ENCODE data around the gene EML5.

The EML5 gene

GRCh38 chr14:88614218-88614907, 178.4 kb downstream of the EML5 start:
- peaks cover 48% of the 10 kb centered on the region for H3K36me3 Mint-ChIP-seq (ENCODE audit: low read depth)
- no peak overlapping the region for H3K27ac Mint-ChIP-seq
- no peaks in the 10 kb centered on the region for H3K27me3 Mint-ChIP-seq (ENCODE audit: low read depth)

GRCh38 chr14:88613552-88614010, 179.2 kb downstream of the EML5 start:
- H3K36me3 Mint-ChIP-seq (ENCODE audit: low read depth): peaks cover 55% of the 10 kb centered on the region
- H3K4me1 Mint-ChIP-seq: peaks cover 5% of the 10 kb centered on the region
- no peaks in the 10 kb centered on the region for H3K9me3 Mint-ChIP-seq
- TF ChIP-seq CTCF (IDR thresholded peaks at IDR 0.05; ENCODE audit: unreplicated experiment in 3 of 3): no peak
- no peaks in the 10 kb centered on the region for H3K27me3 Mint-ChIP-seq (ENCODE audit: low read depth)
- no peak overlapping the region for H3K4me3 Mint-ChIP-seq
- H3K27ac Mint-ChIP-seq: no peak overlapping the region

More at GRCh38 chr14:88614218-88614907, 178.4 kb downstream of the EML5 start:
- no peaks in the 10 kb centered on the region for H3K9me3 Mint-ChIP-seq
- TF ChIP-seq CTCF (IDR thresholded peaks at IDR 0.05; ENCODE audit: unreplicated experiment in 3 of 3): no peak
- H3K4me3 Mint-ChIP-seq: no peak overlapping the region
- H3K4me1 Mint-ChIP-seq: peaks cover 5% of the 10 kb centered on the region

- no peaks in the 10 kb centered on the region for H3K9me3 Mint-ChIP-seq
- H3K36me3 Mint-ChIP-seq (ENCODE audit: low read depth): peaks cover 61% of the 10 kb centered on the region
- H3K4me3 Mint-ChIP-seq: no peak overlapping the region
- H3K27ac Mint-ChIP-seq: no peak overlapping the region
- H3K27me3 Mint-ChIP-seq (ENCODE audit: low read depth): no peaks in the 10 kb centered on the region
- TF ChIP-seq CTCF (IDR thresholded peaks at IDR 0.05; ENCODE audit: unreplicated experiment in 3 of 3): no peak
- peaks cover 5% of the 10 kb centered on the region for H3K4me1 Mint-ChIP-seq
These were observed 179.8 kb downstream of the EML5 start for GRCh38 chr14:88612981-88613380.

- H3K27ac Mint-ChIP-seq: no peak overlapping the region
- H3K36me3 Mint-ChIP-seq (ENCODE audit: low read depth): peaks cover 72% of the 10 kb centered on the region
- H3K4me3 Mint-ChIP-seq: no peak overlapping the region
These were observed 180.9 kb downstream of the EML5 start for GRCh38 chr14:88611878-88612277.

GRCh38 chr14:88607829-88608228, 184.9 kb downstream of the EML5 start:
- no peaks in the 10 kb centered on the region for H3K9me3 Mint-ChIP-seq
- no peak overlapping the region for H3K4me3 Mint-ChIP-seq
- no peak for TF ChIP-seq CTCF (IDR thresholded peaks at IDR 0.05; ENCODE audit: unreplicated experiment in 3 of 3)
- no peaks in the 10 kb centered on the region for H3K27me3 Mint-ChIP-seq (ENCODE audit: low read depth)
- peaks cover 84% of the 10 kb centered on the region for H3K36me3 Mint-ChIP-seq (ENCODE audit: low read depth)
- H3K27ac Mint-ChIP-seq: no peak overlapping the region
- no peaks in the 10 kb centered on the region for H3K4me1 Mint-ChIP-seq

More at GRCh38 chr14:88611878-88612277, 180.9 kb downstream of the EML5 start:
- Mint-ChIP-seq H3K4me1 (peaks cover 5% of the 10 kb centered on the region), H3K27me3 (ENCODE audit: low read depth) (no peaks in the 10 kb centered on the region), H3K9me3 (no peaks in the 10 kb centered on the region)
- TF ChIP-seq CTCF (IDR thresholded peaks at IDR 0.05; ENCODE audit: unreplicated experiment in 3 of 3): no peak

- H3K9me3 Mint-ChIP-seq: no peaks in the 10 kb centered on the region
- TF ChIP-seq CTCF (IDR thresholded peaks at IDR 0.05; ENCODE audit: unreplicated experiment in 3 of 3): no peak
These were observed 187.2 kb downstream of the EML5 start for GRCh38 chr14:88605594-88605993.

More at GRCh38 chr14:88605594-88605993, 187.2 kb downstream of the EML5 start:
- H3K4me1 Mint-ChIP-seq: no peaks in the 10 kb centered on the region
- no peak overlapping the region for H3K27ac Mint-ChIP-seq
- no peak overlapping the region for H3K4me3 Mint-ChIP-seq
- peaks cover 86% of the 10 kb centered on the region for H3K36me3 Mint-ChIP-seq (ENCODE audit: low read depth)
- H3K27me3 Mint-ChIP-seq (ENCODE audit: low read depth): no peaks in the 10 kb centered on the region

Data from nephron (organoid).